H7 (cell line): ENCODE results near the gene SH2D3A. TPM values are rescaled to one million over a fixed set of nuclear protein-coding genes. Genes with fewer than 3 reads are reported as not detected.

Experiments
- DNase-seq: peaks from one replicate; pipeline ENCODE4 v3.0.0; 2012
- H3K27me3 ChIP-seq: 2 replicates; pipeline ENCODE4 v1.6.0; 2011; ENCODE audit warnings: mild to moderate bottlenecking, low read length; ENCODE audit not compliant: control insufficient read depth, insufficient read depth
- H3K36me3 ChIP-seq: replicated peaks from 2 replicates; pipeline ENCODE4 v1.5.1; 2011; ENCODE audit warnings: low read length; ENCODE audit not compliant: control insufficient read depth, insufficient read depth
- H3K4me3 ChIP-seq: 2 replicates; pipeline ENCODE4 v1.5.1; 2011; ENCODE audit warnings: low read depth, mild to moderate bottlenecking, control low read depth, low read length, moderate library complexity; ENCODE audit not compliant: insufficient read depth
- total RNA-seq: library from RNA; depleted of rRNA; stranded (reverse); fragments of >200 nt; shearing (Covaris generic); gene quantifications from 2 replicates; pipeline ENCODE4 v1.2.3, GENCODE V29; 2014

Gene SH2D3A
- total RNA-seq, 1 experiment from 2014 or later = 11.7 TPM

DNA sequence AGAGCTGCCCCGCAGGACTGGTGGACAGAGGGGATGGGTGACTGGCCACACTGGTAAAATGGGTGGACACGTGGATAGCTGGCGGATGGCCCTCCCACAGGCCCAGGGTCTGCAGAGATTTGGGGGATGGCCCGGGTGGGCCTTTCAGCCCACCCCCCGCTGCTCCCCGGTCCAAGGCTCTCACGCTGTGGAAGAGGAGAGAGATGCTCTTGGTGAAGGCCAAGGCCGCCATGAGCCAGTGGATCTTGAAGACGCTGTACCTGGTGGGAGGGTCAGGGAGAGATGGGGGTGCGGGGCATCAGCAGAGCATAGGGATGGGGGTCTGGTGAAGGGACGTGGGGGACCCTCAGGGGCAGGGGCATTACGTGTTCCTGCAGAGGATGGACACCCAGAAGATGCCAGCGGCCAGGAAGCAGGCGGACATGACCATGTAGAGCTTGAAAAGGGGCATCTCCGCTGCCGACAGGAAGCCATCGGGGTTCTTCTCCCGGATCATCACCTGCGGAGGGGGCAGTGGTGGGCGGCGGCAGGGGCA lies 34.4 kb downstream of the SH2D3A start:
- Histone ChIP-seq H3K27me3 (no peaks in the 10 kb centered on the region), H3K36me3 (peaks cover 2% of the 10 kb centered on the region), H3K4me3 (no peak overlapping the region)
- no peak for DNase-seq

GRCh38 chr19:6731822-6732221 lies 35.4 kb downstream of the SH2D3A start:
- H3K27me3 ChIP-seq = no peaks in the 10 kb centered on the region
- H3K36me3 ChIP-seq = peaks cover 2% of the 10 kb centered on the region
- H3K4me3 ChIP-seq = no peak overlapping the region
- DNase-seq = peak; percentile 37

GRCh38 chr19:6730941-6731670 lies 36.1 kb downstream of the SH2D3A start:
- Histone ChIP-seq H3K36me3 (peaks cover 2% of the 10 kb centered on the region), H3K27me3 (no peaks in the 10 kb centered on the region), H3K4me3 (no peak overlapping the region)
- no peak for DNase-seq

GRCh38 chr19:6730153-6730804 lies 37.0 kb downstream of the SH2D3A start:
- no peaks in the 10 kb centered on the region for H3K27me3 ChIP-seq
- H3K36me3 ChIP-seq = peaks cover 2% of the 10 kb centered on the region
- peak overlapping the region; percentile 25 for H3K4me3 ChIP-seq
- DNase-seq = peak; percentile 98

- H3K27me3 ChIP-seq = no peaks in the 10 kb centered on the region
- peak; percentile 33 for DNase-seq
- peaks cover 2% of the 10 kb centered on the region for H3K36me3 ChIP-seq
- H3K4me3 ChIP-seq = peak overlapping the region; percentile 25
These were observed 37.6 kb downstream of the SH2D3A start for GRCh38 chr19:6729573-6730152.

DNA sequence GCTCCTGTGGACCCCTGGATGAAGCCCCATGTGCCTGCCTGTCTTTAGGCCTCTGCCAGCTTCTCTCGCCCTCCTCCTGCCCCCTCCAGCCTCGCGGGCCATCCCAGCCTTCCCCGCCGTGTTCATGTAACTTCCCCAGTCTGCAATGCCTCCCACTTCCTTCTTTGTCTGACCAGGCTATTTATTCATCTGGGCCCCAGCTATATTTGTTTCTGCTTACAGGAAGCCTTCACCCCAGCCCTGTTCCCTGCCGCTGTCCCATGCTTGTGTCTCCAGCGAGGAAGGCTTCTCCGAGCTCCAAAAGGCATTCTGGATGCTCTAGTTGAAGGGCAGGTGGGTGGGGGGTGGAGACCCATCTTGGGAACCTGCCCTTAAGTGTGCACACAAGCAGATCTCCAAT lies 38.9 kb downstream of the SH2D3A start:
- no peak for DNase-seq
- peaks cover 2% of the 10 kb centered on the region for H3K36me3 ChIP-seq
- H3K4me3 ChIP-seq = no peak overlapping the region

GRCh38 chr19:6725513-6726231 lies 41.6 kb downstream of the SH2D3A start:
- no peak overlapping the region for H3K4me3 ChIP-seq
- no peaks in the 10 kb centered on the region for H3K27me3 ChIP-seq
- H3K36me3 ChIP-seq = no peaks in the 10 kb centered on the region
- DNase-seq = peak; percentile 24

More for the DNA sequence above, 38.9 kb downstream of the SH2D3A start:
- H3K27me3 ChIP-seq = no peaks in the 10 kb centered on the region

- peak; percentile 39 for DNase-seq
- Histone ChIP-seq H3K27me3 (no peaks in the 10 kb centered on the region), H3K4me3 (no peak overlapping the region), H3K36me3 (no peaks in the 10 kb centered on the region)
These were observed 42.4 kb downstream of the SH2D3A start for GRCh38 chr19:6724631-6725492.

- H3K27me3 ChIP-seq = no peaks in the 10 kb centered on the region
- peak; percentile 27 for DNase-seq
- H3K36me3 ChIP-seq = no peaks in the 10 kb centered on the region
- no peak overlapping the region for H3K4me3 ChIP-seq
These were observed 43.5 kb downstream of the SH2D3A start for GRCh38 chr19:6723738-6724137.

GRCh38 chr19:6723108-6723618 lies 44.1 kb downstream of the SH2D3A start:
- DNase-seq = peak; percentile 71
- Histone ChIP-seq H3K36me3 (no peaks in the 10 kb centered on the region), H3K4me3 (no peak overlapping the region)

GRCh38 chr19:6721773-6722172 lies 45.5 kb downstream of the SH2D3A start:
- H3K27me3 ChIP-seq = no peaks in the 10 kb centered on the region
- DNase-seq = no peak
- H3K36me3 ChIP-seq = no peaks in the 10 kb centered on the region
- no peak overlapping the region for H3K4me3 ChIP-seq

More at GRCh38 chr19:6723108-6723618, 44.1 kb downstream of the SH2D3A start:
- no peaks in the 10 kb centered on the region for H3K27me3 ChIP-seq

GRCh38 chr19:6721138-6721474 lies 46.1 kb downstream of the SH2D3A start:
- H3K4me3 ChIP-seq = no peak overlapping the region
- H3K36me3 ChIP-seq = no peaks in the 10 kb centered on the region
- no peaks in the 10 kb centered on the region for H3K27me3 ChIP-seq
- DNase-seq = no peak

GRCh38 chr19:6720369-6721137 lies 46.7 kb downstream of the SH2D3A start, which contains the start of gene C3:
Gene C3, minus strand, starts transcription at chr19:6720650. Its CDS starts 61 bp downstream, at chr19:6720589.
- Histone ChIP-seq H3K27me3 (no peaks in the 10 kb centered on the region), H3K4me3 (no peak within 1 kb of the TSS), H3K36me3 (no peaks in the 10 kb centered on the region)
- peak; percentile 18 for DNase-seq
